Measurements from ENCODE around the gene MTMR4. TPM values are rescaled to one million over a fixed set of nuclear protein-coding genes. Genes with fewer than 3 reads are reported as not detected.

MTMR4 gene
- total RNA-seq, 1 donor from 2014 or later = 24.6 TPM

- H3K9me3 ChIP-seq = no peaks in the 10 kb centered on the region
- TF ChIP-seq, protein P1, sequence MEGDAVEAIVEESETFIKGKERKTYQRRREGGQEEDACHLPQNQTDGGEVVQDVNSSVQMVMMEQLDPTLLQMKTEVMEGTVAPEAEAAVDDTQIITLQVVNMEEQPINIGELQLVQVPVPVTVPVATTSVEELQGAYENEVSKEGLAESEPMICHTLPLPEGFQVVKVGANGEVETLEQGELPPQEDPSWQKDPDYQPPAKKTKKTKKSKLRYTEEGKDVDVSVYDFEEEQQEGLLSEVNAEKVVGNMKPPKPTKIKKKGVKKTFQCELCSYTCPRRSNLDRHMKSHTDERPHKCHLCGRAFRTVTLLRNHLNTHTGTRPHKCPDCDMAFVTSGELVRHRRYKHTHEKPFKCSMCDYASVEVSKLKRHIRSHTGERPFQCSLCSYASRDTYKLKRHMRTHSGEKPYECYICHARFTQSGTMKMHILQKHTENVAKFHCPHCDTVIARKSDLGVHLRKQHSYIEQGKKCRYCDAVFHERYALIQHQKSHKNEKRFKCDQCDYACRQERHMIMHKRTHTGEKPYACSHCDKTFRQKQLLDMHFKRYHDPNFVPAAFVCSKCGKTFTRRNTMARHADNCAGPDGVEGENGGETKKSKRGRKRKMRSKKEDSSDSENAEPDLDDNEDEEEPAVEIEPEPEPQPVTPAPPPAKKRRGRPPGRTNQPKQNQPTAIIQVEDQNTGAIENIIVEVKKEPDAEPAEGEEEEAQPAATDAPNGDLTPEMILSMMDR (IDR thresholded peaks at IDR 0.05) = no peak
- no peaks in the 10 kb centered on the region for H3K4me1 ChIP-seq
- H3K27ac ChIP-seq = no peak overlapping the region
- no peaks in the 10 kb centered on the region for H3K36me3 ChIP-seq
- H3K4me3 ChIP-seq = no peak overlapping the region
- intact Hi-C loops (cut with DNase I) = no loop called here
- DNase-seq (ENCODE audit: low spot score in 2 of 2) = no peak
- no peaks in the 10 kb centered on the region for H3K27me3 ChIP-seq
Observed at GRCh38 chr17:58480090-58480489, 34.3 kb downstream of the MTMR4 start.

GRCh38 chr17:58476812-58477211, 37.6 kb downstream of the MTMR4 start:
- TF ChIP-seq, protein P1 (IDR thresholded peaks at IDR 0.05) = no peak
- H3K4me3 ChIP-seq = no peak overlapping the region
- intact Hi-C loops (cut with DNase I) = no loop called here
- no peak overlapping the region for H3K27ac ChIP-seq
- H3K9me3 ChIP-seq = no peaks in the 10 kb centered on the region
- H3K36me3 ChIP-seq = no peaks in the 10 kb centered on the region
- H3K27me3 ChIP-seq = no peaks in the 10 kb centered on the region
- no peak for DNase-seq (ENCODE audit: low spot score in 2 of 2)
- H3K4me1 ChIP-seq = no peaks in the 10 kb centered on the region

GRCh38 chr17:58475985-58476384, 38.5 kb downstream of the MTMR4 start:
- TF ChIP-seq, protein P1 (IDR thresholded peaks at IDR 0.05) = no peak
- no peak for DNase-seq (ENCODE audit: low spot score in 2 of 2)

DNA sequence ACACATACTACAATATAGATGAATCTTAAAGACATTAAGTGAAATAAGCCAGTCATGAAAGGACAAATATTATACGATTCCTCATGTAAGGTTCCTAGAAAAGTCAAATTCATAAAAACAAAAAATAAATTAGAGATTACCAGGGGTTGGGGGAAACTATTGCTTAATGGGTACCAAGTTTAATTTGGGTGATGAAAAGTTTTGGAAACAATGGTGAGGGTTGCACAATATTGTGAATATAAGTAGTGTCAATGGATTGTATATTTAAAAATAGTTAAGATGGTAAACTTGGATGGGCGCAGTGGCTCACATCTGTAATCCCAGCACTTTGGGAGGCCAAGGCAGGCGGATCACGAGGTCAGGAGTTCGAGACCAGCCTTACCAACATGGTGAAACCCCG, 44.1 kb downstream of the MTMR4 start:
- intact Hi-C loops (cut with DNase I) = no loop called here
- Histone ChIP-seq H3K4me3 (no peak overlapping the region), H3K4me1 (no peaks in the 10 kb centered on the region), H3K27ac (no peak overlapping the region), H3K36me3 (no peaks in the 10 kb centered on the region), H3K9me3 (no peaks in the 10 kb centered on the region), H3K27me3 (no peaks in the 10 kb centered on the region)
- no peak for DNase-seq (ENCODE audit: low spot score in 2 of 2)
- TF ChIP-seq, protein P1 (IDR thresholded peaks at IDR 0.05) = no peak

More at GRCh38 chr17:58475985-58476384, 38.5 kb downstream of the MTMR4 start:
- no peaks in the 10 kb centered on the region for H3K4me1 ChIP-seq
- no peaks in the 10 kb centered on the region for H3K27me3 ChIP-seq
- intact Hi-C loops (cut with DNase I) = no loop called here
- H3K4me3 ChIP-seq = no peak overlapping the region
- H3K27ac ChIP-seq = no peak overlapping the region
- no peaks in the 10 kb centered on the region for H3K9me3 ChIP-seq
- H3K36me3 ChIP-seq = no peaks in the 10 kb centered on the region

DNA sequence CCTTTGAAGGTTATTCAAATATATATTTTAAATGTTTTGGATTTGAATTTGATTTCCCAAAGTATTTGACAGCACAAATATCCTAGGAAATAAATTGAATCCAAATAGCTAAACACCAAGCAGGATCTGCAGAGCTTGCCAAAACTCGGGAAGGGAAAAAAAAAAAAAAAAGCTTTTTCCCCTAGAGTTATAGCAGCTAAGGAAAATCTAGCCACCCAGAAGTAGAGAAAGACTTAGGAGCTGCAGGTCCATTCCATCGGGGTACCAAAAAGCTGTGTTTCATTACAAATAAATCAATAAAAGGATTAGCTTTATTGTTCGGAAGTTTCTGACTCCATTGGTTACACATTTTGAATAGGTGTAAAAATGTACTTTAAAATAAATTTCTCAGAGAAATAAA, 45.5 kb downstream of the MTMR4 start:
- Histone ChIP-seq H3K27me3 (no peaks in the 10 kb centered on the region), H3K27ac (no peak overlapping the region), H3K4me1 (no peaks in the 10 kb centered on the region), H3K36me3 (no peaks in the 10 kb centered on the region), H3K9me3 (no peaks in the 10 kb centered on the region), H3K4me3 (no peak overlapping the region)
- no peak for DNase-seq (ENCODE audit: low spot score in 2 of 2)
- intact Hi-C loops (cut with DNase I) = no loop called here
- TF ChIP-seq, protein P1 (IDR thresholded peaks at IDR 0.05) = no peak

DNA sequence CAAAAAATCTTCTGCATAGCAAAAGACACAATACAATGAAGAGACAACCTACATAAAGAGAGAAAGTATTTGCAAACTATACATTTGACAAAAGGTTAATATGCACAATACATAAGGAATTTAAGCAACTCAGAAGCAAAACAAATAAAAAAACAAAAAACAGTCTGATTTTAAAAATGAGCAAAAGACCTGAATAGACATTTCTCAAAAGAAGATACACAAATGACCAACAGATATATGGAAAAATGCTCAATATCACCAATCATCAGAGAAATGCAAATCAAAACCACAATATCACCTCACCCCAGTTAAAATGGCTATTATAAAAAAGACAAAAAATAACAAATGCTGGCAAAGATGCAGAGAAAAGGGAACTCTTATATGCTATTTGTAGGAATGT, 58.9 kb downstream of the MTMR4 start:
- intact Hi-C loops (cut with DNase I) = no loop called here
- Histone ChIP-seq H3K27ac (no peak overlapping the region), H3K4me3 (no peak overlapping the region), H3K36me3 (no peaks in the 10 kb centered on the region), H3K27me3 (no peaks in the 10 kb centered on the region), H3K9me3 (no peaks in the 10 kb centered on the region), H3K4me1 (no peaks in the 10 kb centered on the region)
- TF ChIP-seq, protein P1 (IDR thresholded peaks at IDR 0.05) = no peak
- no peak for DNase-seq (ENCODE audit: low spot score in 2 of 2)

Data from ascending aorta (tissue), 2 donors.